GM12891 (cell line): Measurements from ENCODE around the gene ISYNA1.

Experiments used
- POLR2AphosphoS5 ChIP-seq: IDR thresholded peaks from 2 replicates; pipeline ENCODE4 v1.6.1; 2011; ENCODE audit warnings: low read depth, low read length, control low read depth
- TAF1 ChIP-seq: IDR thresholded peaks from 2 replicates; pipeline ENCODE4 v1.6.1; 2011; ENCODE audit warnings: low read depth, low read length, control low read depth

DNA sequence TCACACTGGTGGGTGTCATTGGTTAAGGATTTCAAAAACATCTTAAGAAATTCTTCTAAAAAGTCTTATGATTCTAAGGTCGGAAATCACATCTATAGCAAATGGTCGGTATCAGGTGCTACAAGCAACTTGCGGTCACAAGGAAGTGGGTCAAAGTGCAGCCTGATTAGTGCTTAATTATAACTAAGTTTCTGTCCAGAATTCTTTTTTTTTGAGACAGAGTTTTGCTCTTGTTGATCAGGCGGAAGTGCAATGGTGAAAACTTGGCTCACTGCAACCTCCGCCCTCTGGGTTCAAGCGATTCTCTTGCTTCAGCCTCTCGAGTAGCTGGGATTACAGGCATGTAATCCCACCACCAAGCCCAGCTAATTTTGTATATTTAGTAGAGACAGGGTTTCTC lies 53.2 kb downstream of the ISYNA1 start:
- no peak for TF ChIP-seq TAF1
- no peak for TF ChIP-seq POLR2AphosphoS5
